ENCODE data around the gene IFITM5.

DNA sequence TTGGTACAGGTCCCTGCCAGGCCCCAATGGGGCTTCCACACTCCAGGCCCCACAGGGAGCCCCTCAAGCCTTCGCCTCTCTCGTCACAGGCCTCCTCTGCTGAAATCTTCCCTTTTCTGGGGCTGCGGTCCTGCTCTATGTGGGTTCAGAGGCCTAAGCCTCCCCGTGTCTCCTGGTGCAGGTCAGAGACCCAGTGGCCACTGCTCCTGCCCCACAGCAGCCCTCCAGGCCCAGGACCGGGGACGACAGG, 27.2 kb upstream of the IFITM5 start:
- no peak for TF ChIP-seq EP300 (IDR thresholded peaks at IDR 0.05)
- no peak for TF ChIP-seq CTCF (IDR thresholded peaks at IDR 0.05)

Data from ovary (tissue), 3 donors.